Fibroblast of lung (primary cell): ENCODE results near the gene KIF19.

ENCODE experiments used
- EZH2 ChIP-seq: IDR thresholded peaks from 2 replicates; pipeline ENCODE4 v1.5.1; 2012; ENCODE audit warnings: low read length, control low read depth, mild to moderate bottlenecking; ENCODE audit errors: missing control alignments
- TF ChIP-seq, protein P1 (sequence below), 2 donors: IDR thresholded peaks in 1 of 2; conservative IDR thresholded peaks in 1 of 2; 1 replicate in 1 of 2; 2 replicates in 1 of 2; pipeline ENCODE4 v1.5.1; 2011 to 2012; ENCODE audit warnings: low read length in 2 of 2, control low read depth in 1 of 2, inconsistent platforms in 1 of 2, low read depth in 1 of 2, mild to moderate bottlenecking in 1 of 2

- no peak for TF ChIP-seq EZH2
- TF ChIP-seq, protein P1, sequence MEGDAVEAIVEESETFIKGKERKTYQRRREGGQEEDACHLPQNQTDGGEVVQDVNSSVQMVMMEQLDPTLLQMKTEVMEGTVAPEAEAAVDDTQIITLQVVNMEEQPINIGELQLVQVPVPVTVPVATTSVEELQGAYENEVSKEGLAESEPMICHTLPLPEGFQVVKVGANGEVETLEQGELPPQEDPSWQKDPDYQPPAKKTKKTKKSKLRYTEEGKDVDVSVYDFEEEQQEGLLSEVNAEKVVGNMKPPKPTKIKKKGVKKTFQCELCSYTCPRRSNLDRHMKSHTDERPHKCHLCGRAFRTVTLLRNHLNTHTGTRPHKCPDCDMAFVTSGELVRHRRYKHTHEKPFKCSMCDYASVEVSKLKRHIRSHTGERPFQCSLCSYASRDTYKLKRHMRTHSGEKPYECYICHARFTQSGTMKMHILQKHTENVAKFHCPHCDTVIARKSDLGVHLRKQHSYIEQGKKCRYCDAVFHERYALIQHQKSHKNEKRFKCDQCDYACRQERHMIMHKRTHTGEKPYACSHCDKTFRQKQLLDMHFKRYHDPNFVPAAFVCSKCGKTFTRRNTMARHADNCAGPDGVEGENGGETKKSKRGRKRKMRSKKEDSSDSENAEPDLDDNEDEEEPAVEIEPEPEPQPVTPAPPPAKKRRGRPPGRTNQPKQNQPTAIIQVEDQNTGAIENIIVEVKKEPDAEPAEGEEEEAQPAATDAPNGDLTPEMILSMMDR (conservative IDR thresholded peaks at IDR 0.05 in 1 of 2, IDR thresholded peaks at IDR 0.05 in 1 of 2; ENCODE audit: low read depth in 1 of 2, low read length in 2 of 2) = no peak
Observed at GRCh38 chr17:74339537-74340195, 13.6 kb downstream of the KIF19 start.
